HepG2 (cell line): Measurements from ENCODE around the gene AGAP1. TPM values are rescaled to one million over a fixed set of nuclear protein-coding genes. Genes with fewer than 3 reads are reported as not detected.

Experiments
- ARNT ChIP-seq: fragments of 450-650 bp; IDR thresholded peaks from 2 replicates; pipeline ENCODE4 v1.6.1; 2017
- BCLAF1 ChIP-seq: fragments of 450-650 bp; IDR thresholded peaks from 2 replicates; pipeline ENCODE4 v1.6.1; 2017; ENCODE audit warnings: mild to moderate bottlenecking
- CHD4 ChIP-seq: fragments of 200-600 bp; sonication (generic); IDR thresholded peaks from 2 replicates; pipeline ENCODE4 v1.7.0; 2017; ENCODE audit warnings: mild to moderate bottlenecking, low read length, borderline replicate concordance
- FOXK2 ChIP-seq: fragments of 450-650 bp; IDR thresholded peaks from 2 replicates; pipeline ENCODE4 v1.6.1; 2016
- GLMP ChIP-seq: sonication (generic); formaldehyde crosslinking; IDR thresholded peaks from 2 replicates; pipeline ENCODE4 v1.9.0; 2021; ENCODE audit warnings: missing genetic modification reagents, mild to moderate bottlenecking, borderline replicate concordance
- MTERF4 ChIP-seq: sonication (generic); formaldehyde crosslinking; IDR thresholded peaks from 2 replicates; pipeline ENCODE4 v1.8.0; 2023; ENCODE audit warnings: mild to moderate bottlenecking, missing genetic modification reagents
- NFE2L1 ChIP-seq: sonication (generic); formaldehyde crosslinking; IDR thresholded peaks from 2 replicates; pipeline ENCODE4 v1.4.0; 2020; ENCODE audit warnings: missing genetic modification reagents, mild to moderate bottlenecking, borderline replicate concordance
- REL ChIP-seq: sonication (generic); formaldehyde crosslinking; conservative IDR thresholded peaks from 2 replicates; pipeline ENCODE4 v1.8.0; 2022; ENCODE audit warnings: mild to moderate bottlenecking, missing genetic modification reagents, moderate library complexity
- REPIN1 ChIP-seq: sonication (generic); formaldehyde crosslinking; IDR thresholded peaks from 2 replicates; pipeline ENCODE4 v1.8.0; 2022; ENCODE audit warnings: missing genetic modification reagents, low read depth, mild to moderate bottlenecking, borderline replicate concordance
- SAP130 ChIP-seq: IDR thresholded peaks from 2 replicates; pipeline ENCODE4 v1.6.1; 2016; ENCODE audit warnings: low read depth
- SP1 ChIP-seq, 2 experiments: fragments of 450-650 bp in 1 of 2; sonication (generic) in 1 of 2; formaldehyde crosslinking in 1 of 2; IDR thresholded peaks; 2 replicates each; pipeline versions ENCODE4 v1.4.0 to v1.6.1; 2016 to 2020; ENCODE audit warnings: missing genetic modification reagents in 1 of 2
- TRIM24 ChIP-seq: sonication (generic); formaldehyde crosslinking; IDR thresholded peaks from 2 replicates; pipeline ENCODE4 v1.8.0; 2022; ENCODE audit warnings: mild to moderate bottlenecking, missing genetic modification reagents
- ZFP36L2 ChIP-seq: sonication (generic); formaldehyde crosslinking; IDR thresholded peaks from 2 replicates; pipeline ENCODE4 v1.4.0; 2020; ENCODE audit warnings: missing genetic modification reagents
- ZFP41 ChIP-seq: sonication (generic); formaldehyde crosslinking; IDR thresholded peaks from 2 replicates; pipeline ENCODE4 v1.4.0; 2020; ENCODE audit warnings: mild to moderate bottlenecking, missing genetic modification reagents, borderline replicate concordance
- ZNF30 ChIP-seq: sonication (generic); formaldehyde crosslinking; IDR thresholded peaks from 2 replicates; pipeline ENCODE4 v1.5.0; 2020; ENCODE audit warnings: mild to moderate bottlenecking, missing genetic modification reagents
- ZNF350 ChIP-seq: sonication (generic); formaldehyde crosslinking; IDR thresholded peaks from 2 replicates; pipeline ENCODE4 v1.4.0; 2020; ENCODE audit warnings: mild to moderate bottlenecking, low read depth, missing genetic modification reagents, borderline replicate concordance
- polyA plus RNA-seq, 8 experiments: library from polyadenylated mRNA; depleted of rRNA in 3 of 8; stranded (reverse) in 7 of 8; unstranded in 1 of 8; fragments of >200 nt; fragmentation: Illumina TruSeq in 4 of 8; extraction: Trizol in 4 of 8; gene quantifications; 2 replicates each; pipeline versions ENCODE4 v1.2.1 to v1.2.3, GENCODE V29; 2011 to 2016; ENCODE audit warnings: low read depth in 4 of 8, missing spikeins in 1 of 8, mixed read lengths in 1 of 8; ENCODE audit not compliant: insufficient read depth in 1 of 8
- total RNA-seq, 5 experiments: library from RNA; depleted of rRNA; stranded (reverse); fragments of >200 nt; fragmentation: Illumina TruSeq; extraction: Trizol; gene quantifications; 2 replicates each; pipeline ENCODE4 v1.2.3, GENCODE V29; 2016; ENCODE audit warnings: low read depth in 1 of 5
- TF ChIP-seq, protein P1 (sequence below): sonication (generic); formaldehyde crosslinking; IDR thresholded peaks from 2 replicates; pipeline ENCODE4 v1.4.0; 2020; ENCODE audit warnings: missing genetic modification reagents, borderline replicate concordance
- TF ChIP-seq, protein P2 (sequence below): sonication (generic); formaldehyde crosslinking; conservative IDR thresholded peaks from 2 replicates; pipeline ENCODE4 v1.4.0; 2020; ENCODE audit warnings: mild to moderate bottlenecking, missing genetic modification reagents, moderate library complexity

The AGAP1 gene
- total and polyA plus RNA-seq, 2 of the 13 experiments (the other 11 are each of a cell fraction or from before 2014, with no cell fraction given): 21.2 to 32.7 TPM

DNA sequence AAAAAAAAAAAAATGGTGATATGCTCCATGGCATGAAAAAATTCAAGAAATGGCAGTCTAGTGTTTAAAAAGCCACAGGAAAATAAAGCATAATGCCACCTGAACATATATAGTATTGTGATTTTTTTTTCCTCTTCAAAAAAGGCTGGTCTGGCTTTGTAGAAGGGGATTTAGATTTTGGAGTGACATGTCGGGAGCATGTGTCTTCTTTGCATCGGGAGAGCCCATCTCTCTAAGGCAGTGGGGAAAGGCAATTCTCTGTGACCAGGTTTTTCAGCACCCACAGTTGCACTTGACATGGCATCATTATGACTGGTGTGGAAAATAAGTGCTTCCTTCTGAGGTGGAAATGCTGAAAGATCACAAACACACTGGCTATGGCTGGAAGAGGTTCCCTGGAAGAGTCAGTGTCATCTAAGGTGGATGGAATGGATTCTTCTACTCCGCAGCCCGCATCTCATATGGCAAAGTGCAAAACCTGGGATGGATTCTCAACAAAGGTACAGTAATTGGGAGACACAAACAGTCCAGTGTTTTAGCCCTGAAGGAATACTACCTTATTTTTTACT is 172.5 kb downstream of the AGAP1 start (continued):
- TF ChIP-seq TRIM24 (CRISPR knock-in tag): no peak
- TF ChIP-seq CHD4: no peak
- TF ChIP-seq ARNT: no peak
- peak; percentile 45 for TF ChIP-seq SAP130
- no peak for TF ChIP-seq ZFP36L2 (CRISPR knock-in tag)
- no peak for TF ChIP-seq ZNF350 (CRISPR knock-in tag)
- no peak for TF ChIP-seq GLMP
- TF ChIP-seq ZNF30 (CRISPR knock-in tag): no peak
- no peak for TF ChIP-seq REPIN1
- TF ChIP-seq ZFP41 (CRISPR knock-in tag): no peak
- no peak for TF ChIP-seq NFE2L1 (CRISPR knock-in tag)
- TF ChIP-seq MTERF4 (CRISPR knock-in tag): no peak
- no peak for TF ChIP-seq SP1 (IDR thresholded peaks at IDR 0.05)
- TF ChIP-seq SP1 (CRISPR knock-in tag; IDR thresholded peaks at IDR 0.05): peak; percentile 33
- TF ChIP-seq, protein P1, sequence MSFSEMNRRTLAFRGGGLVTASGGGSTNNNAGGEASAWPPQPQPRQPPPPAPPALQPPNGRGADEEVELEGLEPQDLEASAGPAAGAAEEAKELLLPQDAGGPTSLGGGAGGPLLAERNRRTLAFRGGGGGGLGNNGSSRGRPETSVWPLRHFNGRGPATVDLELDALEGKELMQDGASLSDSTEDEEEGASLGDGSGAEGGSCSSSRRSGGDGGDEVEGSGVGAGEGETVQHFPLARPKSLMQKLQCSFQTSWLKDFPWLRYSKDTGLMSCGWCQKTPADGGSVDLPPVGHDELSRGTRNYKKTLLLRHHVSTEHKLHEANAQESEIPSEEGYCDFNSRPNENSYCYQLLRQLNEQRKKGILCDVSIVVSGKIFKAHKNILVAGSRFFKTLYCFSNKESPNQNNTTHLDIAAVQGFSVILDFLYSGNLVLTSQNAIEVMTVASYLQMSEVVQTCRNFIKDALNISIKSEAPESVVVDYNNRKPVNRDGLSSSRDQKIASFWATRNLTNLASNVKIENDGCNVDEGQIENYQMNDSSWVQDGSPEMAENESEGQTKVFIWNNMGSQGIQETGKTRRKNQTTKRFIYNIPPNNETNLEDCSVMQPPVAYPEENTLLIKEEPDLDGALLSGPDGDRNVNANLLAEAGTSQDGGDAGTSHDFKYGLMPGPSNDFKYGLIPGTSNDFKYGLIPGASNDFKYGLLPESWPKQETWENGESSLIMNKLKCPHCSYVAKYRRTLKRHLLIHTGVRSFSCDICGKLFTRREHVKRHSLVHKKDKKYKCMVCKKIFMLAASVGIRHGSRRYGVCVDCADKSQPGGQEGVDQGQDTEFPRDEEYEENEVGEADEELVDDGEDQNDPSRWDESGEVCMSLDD: no peak
- TF ChIP-seq BCLAF1: no peak
- TF ChIP-seq, protein P2, sequence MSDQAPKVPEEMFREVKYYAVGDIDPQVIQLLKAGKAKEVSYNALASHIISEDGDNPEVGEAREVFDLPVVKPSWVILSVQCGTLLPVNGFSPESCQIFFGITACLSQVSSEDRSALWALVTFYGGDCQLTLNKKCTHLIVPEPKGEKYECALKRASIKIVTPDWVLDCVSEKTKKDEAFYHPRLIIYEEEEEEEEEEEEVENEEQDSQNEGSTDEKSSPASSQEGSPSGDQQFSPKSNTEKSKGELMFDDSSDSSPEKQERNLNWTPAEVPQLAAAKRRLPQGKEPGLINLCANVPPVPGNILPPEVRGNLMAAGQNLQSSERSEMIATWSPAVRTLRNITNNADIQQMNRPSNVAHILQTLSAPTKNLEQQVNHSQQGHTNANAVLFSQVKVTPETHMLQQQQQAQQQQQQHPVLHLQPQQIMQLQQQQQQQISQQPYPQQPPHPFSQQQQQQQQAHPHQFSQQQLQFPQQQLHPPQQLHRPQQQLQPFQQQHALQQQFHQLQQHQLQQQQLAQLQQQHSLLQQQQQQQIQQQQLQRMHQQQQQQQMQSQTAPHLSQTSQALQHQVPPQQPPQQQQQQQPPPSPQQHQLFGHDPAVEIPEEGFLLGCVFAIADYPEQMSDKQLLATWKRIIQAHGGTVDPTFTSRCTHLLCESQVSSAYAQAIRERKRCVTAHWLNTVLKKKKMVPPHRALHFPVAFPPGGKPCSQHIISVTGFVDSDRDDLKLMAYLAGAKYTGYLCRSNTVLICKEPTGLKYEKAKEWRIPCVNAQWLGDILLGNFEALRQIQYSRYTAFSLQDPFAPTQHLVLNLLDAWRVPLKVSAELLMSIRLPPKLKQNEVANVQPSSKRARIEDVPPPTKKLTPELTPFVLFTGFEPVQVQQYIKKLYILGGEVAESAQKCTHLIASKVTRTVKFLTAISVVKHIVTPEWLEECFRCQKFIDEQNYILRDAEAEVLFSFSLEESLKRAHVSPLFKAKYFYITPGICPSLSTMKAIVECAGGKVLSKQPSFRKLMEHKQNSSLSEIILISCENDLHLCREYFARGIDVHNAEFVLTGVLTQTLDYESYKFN (CRISPR knock-in tag): no peak
- TF ChIP-seq REL: no peak
- TF ChIP-seq FOXK2: peak; percentile 98
